KMS-11 (cell line): ENCODE data around the gene BAIAP2.

Experiments
- H2AFZ ChIP-seq: fragments of 200-600 bp; sonication (generic); 2 replicates; pipeline ENCODE4 v1.6.1; 2016; ENCODE audit warnings: antibody characterized with exemption, mixed run types, low read depth
- H3K27ac ChIP-seq: fragments of 200-600 bp; sonication (generic); 2 replicates; pipeline ENCODE4 v1.6.1; 2016; ENCODE audit warnings: mild to moderate bottlenecking, mixed run types
- H3K27me3 ChIP-seq: fragments of 200-600 bp; sonication (generic); 2 replicates; pipeline ENCODE4 v1.6.1; 2017; ENCODE audit warnings: mild to moderate bottlenecking, low read depth, mixed run types, moderate library complexity; ENCODE audit not compliant: insufficient read depth
- H3K36me3 ChIP-seq: fragments of 200-600 bp; sonication (generic); 2 replicates; pipeline ENCODE4 v1.6.1; 2017; ENCODE audit warnings: mild to moderate bottlenecking, mixed run types; ENCODE audit not compliant: insufficient read depth
- H3K4me1 ChIP-seq: fragments of 200-600 bp; sonication (generic); 2 replicates; pipeline ENCODE4 v1.6.1; 2016; ENCODE audit warnings: mild to moderate bottlenecking, low read depth, mixed run types; ENCODE audit not compliant: poor library complexity, severe bottlenecking
- H3K4me2 ChIP-seq: fragments of 200-600 bp; sonication (generic); 2 replicates; pipeline ENCODE4 v1.7.0; 2016; ENCODE audit warnings: mild to moderate bottlenecking, mixed run types
- H3K4me3 ChIP-seq: fragments of 200-600 bp; sonication (generic); IDR thresholded peaks from 2 replicates; pipeline ENCODE4 v1.6.1; 2017; ENCODE audit warnings: low read depth, low read length, mixed read lengths; ENCODE audit not compliant: insufficient read depth
- H3K79me2 ChIP-seq: fragments of 200-600 bp; sonication (generic); 2 replicates; pipeline ENCODE4 v1.6.1; 2016; ENCODE audit warnings: low read depth, mixed run types; ENCODE audit not compliant: insufficient read depth
- H3K9ac ChIP-seq: fragments of 200-600 bp; sonication (generic); 2 replicates; pipeline ENCODE4 v1.6.1; 2016; ENCODE audit warnings: mild to moderate bottlenecking, mixed run types
- H4K20me1 ChIP-seq: fragments of 200-600 bp; sonication (generic); 2 replicates; pipeline ENCODE4 v1.6.1; 2016; ENCODE audit warnings: mild to moderate bottlenecking, mixed run types; ENCODE audit not compliant: insufficient read depth
- CTCF ChIP-seq: fragments of 200-600 bp; sonication (generic); conservative IDR thresholded peaks from 2 replicates; pipeline ENCODE4 v1.6.1; 2017; ENCODE audit warnings: low read depth, mild to moderate bottlenecking, antibody characterized with exemption, low read length, moderate library complexity, mixed read lengths

The BAIAP2 gene

GRCh38 chr17:80992948-80993624 lies 41.9 kb upstream of the BAIAP2 start:
- H3K4me3 ChIP-seq, result no peak overlapping the region
- TF ChIP-seq CTCF, result no peak
- no peaks in the 10 kb centered on the region for H4K20me1 ChIP-seq
- H3K36me3 ChIP-seq, result no peaks in the 10 kb centered on the region; the same call in 1 of the 2 replicates
- no peak overlapping the region for H2AFZ ChIP-seq
- H3K27ac ChIP-seq, result no peak overlapping the region
- H3K79me2 ChIP-seq, result no peaks in the 10 kb centered on the region
- no peak overlapping the region for H3K9ac ChIP-seq
- H3K4me2 ChIP-seq, result peak overlapping the region; percentile 100
- peaks cover 22% of the 10 kb centered on the region; the same call in 1 of the 2 replicates for H3K27me3 ChIP-seq
- peaks cover 16% of the 10 kb centered on the region for H3K4me1 ChIP-seq

GRCh38 chr17:80995131-80995530 lies 39.8 kb upstream of the BAIAP2 start:
- H4K20me1 ChIP-seq, result no peaks in the 10 kb centered on the region
- H3K4me3 ChIP-seq, result no peak overlapping the region
- no peak overlapping the region for H3K9ac ChIP-seq
- H2AFZ ChIP-seq, result no peak overlapping the region
- H3K36me3 ChIP-seq, result no peaks in the 10 kb centered on the region; the same call in 1 of the 2 replicates
- H3K4me2 ChIP-seq, result no peak overlapping the region
- no peaks in the 10 kb centered on the region for H3K79me2 ChIP-seq
- no peak for TF ChIP-seq CTCF
- peaks cover 16% of the 10 kb centered on the region for H3K4me1 ChIP-seq
- peaks cover 2% of the 10 kb centered on the region; the same call in 1 of the 2 replicates for H3K27me3 ChIP-seq
- no peak overlapping the region for H3K27ac ChIP-seq

- Histone ChIP-seq H4K20me1 (no peaks in the 10 kb centered on the region), H3K27me3 (no peaks in the 10 kb centered on the region), H3K4me3 (no peak overlapping the region), H3K36me3 (no peaks in the 10 kb centered on the region; the same call in 1 of the 2 replicates), H3K9ac (no peak overlapping the region), H3K4me2 (no peak overlapping the region), H3K27ac (no peak overlapping the region), H3K79me2 (no peaks in the 10 kb centered on the region), H3K4me1 (peaks cover 11% of the 10 kb centered on the region), H2AFZ (no peak overlapping the region)
- TF ChIP-seq CTCF, result no peak
Measured at GRCh38 chr17:80996422-80997305, 38.3 kb upstream of the BAIAP2 start.

GRCh38 chr17:80997424-80998117 lies 37.4 kb upstream of the BAIAP2 start:
- Histone ChIP-seq H3K9ac (no peak overlapping the region), H3K36me3 (no peaks in the 10 kb centered on the region; the same call in 1 of the 2 replicates), H3K27me3 (no peaks in the 10 kb centered on the region)

More at GRCh38 chr17:80997424-80998117, 37.4 kb upstream of the BAIAP2 start:
- H3K4me3 ChIP-seq, result no peak overlapping the region
- H4K20me1 ChIP-seq, result no peaks in the 10 kb centered on the region
- no peak for TF ChIP-seq CTCF
- no peak overlapping the region for H3K4me2 ChIP-seq
- peaks cover 16% of the 10 kb centered on the region for H3K4me1 ChIP-seq
- H3K27ac ChIP-seq, result no peak overlapping the region
- H3K79me2 ChIP-seq, result no peaks in the 10 kb centered on the region
- no peak overlapping the region for H2AFZ ChIP-seq
